Measurements from ENCODE around the gene CST11. TPM values are rescaled to one million over a fixed set of nuclear protein-coding genes. Genes with fewer than 3 reads are reported as not detected.
A peak's percentile ranks its signal among the peaks of the same experiment; 100 is the strongest.

The CST11 gene
- polyA plus RNA-seq, 2 of the 4 experiments (the other 2 are of a cell fraction) = not detected

- ChIA-PET CTCF (interaction anchor here (0.7 to 1.4 kb wide), 2 partner anchors 9 to 62 kb away, joined by 4 to 6 read pairs; no protein-coding TSS in a partner anchor), POLR2A (interaction anchor here (2.5 kb wide), 1 partner anchor 64 kb away, joined by 8 read pairs; the partner anchor contains the start of gene NXT1)
- 91% methylated on average over 3 of the region's 3 CpGs for WGBS (ENCODE audit: missing lambda C conversion rate)
- H3K4me3 ChIP-seq = no peak overlapping the region
- H3K4me1 ChIP-seq = peaks cover 9% of the 10 kb centered on the region; the same call in 2 of the 3 replicates
- H3K27ac ChIP-seq = no peak overlapping the region
- TF ChIP-seq GATA3 (IDR thresholded peaks at IDR 0.05; ENCODE audit: borderline replicate concordance) = no peak
- TF ChIP-seq JUNB (IDR thresholded peaks at IDR 0.05) = no peak
- TF ChIP-seq CEBPB (IDR thresholded peaks at IDR 0.05) = no peak
- no peak for TF ChIP-seq ZSCAN20 (CRISPR knock-in tag; IDR thresholded peaks at IDR 0.05)
- TF ChIP-seq TP53 (CRISPR knock-in tag; IDR thresholded peaks at IDR 0.05) = no peak
- TF ChIP-seq ESRRA (IDR thresholded peaks at IDR 0.05; ENCODE audit: borderline replicate concordance, low read length) = no peak
- DNase-seq (ENCODE audit: low read depth in 1 of 2, low spot score in 1 of 2) (no peak), FAIRE-seq (no peak), ATAC-seq (no peak)
- no peak overlapping the region for H3K4me2 ChIP-seq
- no peaks in the 10 kb centered on the region for H3K9me3 ChIP-seq
Measured at GRCh38 chr20:23413862-23414422, 38.7 kb downstream of the CST11 start.

- WGBS (ENCODE audit: missing lambda C conversion rate) = 67% methylated on average over 1 of the region's 1 CpG
- ChIA-PET POLR2A (no interaction called here), CTCF (interaction anchor here (1.5 kb wide), 1 partner anchor 9 kb away, joined by 4 read pairs; the partner anchor contains the start of gene NAPB)
- H3K27ac ChIP-seq = no peak overlapping the region
- FAIRE-seq (no peak), ATAC-seq (peak; percentile 34 to 81; a peak in 2 of 6 replicates), DNase-seq (ENCODE audit: low read depth in 1 of 2, low spot score in 1 of 2) (peak in 1 of 2 experiments; percentile 17)
- no peak overlapping the region for H3K4me3 ChIP-seq
- no peaks in the 10 kb centered on the region for H3K9me3 ChIP-seq
- H3K4me1 ChIP-seq = peaks cover 9% of the 10 kb centered on the region; the same call in 2 of the 3 replicates
- TF ChIP-seq JUN (IDR thresholded peaks at IDR 0.05) = no peak
- TF ChIP-seq ATOH8 (CRISPR knock-in tag; IDR thresholded peaks at IDR 0.05; ENCODE audit: low read depth) = no peak
- TF ChIP-seq TP53 (CRISPR knock-in tag; IDR thresholded peaks at IDR 0.05) = no peak
- TF ChIP-seq NPAS2 (CRISPR knock-in tag; IDR thresholded peaks at IDR 0.05; ENCODE audit: borderline replicate concordance) = no peak
- TF ChIP-seq HOXB5 (CRISPR knock-in tag; IDR thresholded peaks at IDR 0.05) = no peak
- TF ChIP-seq FOSL2 (IDR thresholded peaks at IDR 0.05) = no peak
- no peak for TF ChIP-seq FOSL2 (CRISPR knock-in tag; IDR thresholded peaks at IDR 0.05)
- no peak for TF ChIP-seq TFCP2L1 (CRISPR knock-in tag; IDR thresholded peaks at IDR 0.05)
- TF ChIP-seq HOXB13 (CRISPR knock-in tag; IDR thresholded peaks at IDR 0.05; ENCODE audit: low read depth) = no peak
- no peak for TF ChIP-seq GATA3 (IDR thresholded peaks at IDR 0.05; ENCODE audit: borderline replicate concordance)
- TF ChIP-seq ESRRA (IDR thresholded peaks at IDR 0.05; ENCODE audit: borderline replicate concordance, low read length) = no peak
- no peak for TF ChIP-seq HMGXB4 (CRISPR knock-in tag; IDR thresholded peaks at IDR 0.05; ENCODE audit: borderline replicate concordance)
- TF ChIP-seq MYC (IDR thresholded peaks at IDR 0.05; ENCODE audit: borderline replicate concordance, low read length) = no peak
- no peak for TF ChIP-seq FOXS1 (CRISPR knock-in tag; IDR thresholded peaks at IDR 0.05)
- TF ChIP-seq HES2 (IDR thresholded peaks at IDR 0.05) = no peak
- no peak for TF ChIP-seq CTCF (IDR thresholded peaks at IDR 0.05)
- TF ChIP-seq JUNB (IDR thresholded peaks at IDR 0.05) = no peak
- TF ChIP-seq NR3C1 (IDR thresholded peaks at IDR 0.05) = no peak
- no peak for TF ChIP-seq CBX8 (IDR thresholded peaks at IDR 0.05)
- TF ChIP-seq EHMT2 (IDR thresholded peaks at IDR 0.05; ENCODE audit: low read depth) = no peak
- 0 out of 3 replicates have a peak overlapping the region, but pooled peaks have one; percentile 20 for H3K4me2 ChIP-seq
Measured at GRCh38 chr20:23412026-23412425, 40.6 kb downstream of the CST11 start.

Measured in A549 (cell line).